ENCODE measurements around the gene TLE4. TPM values are rescaled to one million over a fixed set of nuclear protein-coding genes. Genes with fewer than 3 reads are reported as not detected.

The TLE4 gene
- polyA plus RNA-seq, 2 of the 4 experiments (the other 2 are of a cell fraction) = 14.3 to 23.1 TPM

DNA sequence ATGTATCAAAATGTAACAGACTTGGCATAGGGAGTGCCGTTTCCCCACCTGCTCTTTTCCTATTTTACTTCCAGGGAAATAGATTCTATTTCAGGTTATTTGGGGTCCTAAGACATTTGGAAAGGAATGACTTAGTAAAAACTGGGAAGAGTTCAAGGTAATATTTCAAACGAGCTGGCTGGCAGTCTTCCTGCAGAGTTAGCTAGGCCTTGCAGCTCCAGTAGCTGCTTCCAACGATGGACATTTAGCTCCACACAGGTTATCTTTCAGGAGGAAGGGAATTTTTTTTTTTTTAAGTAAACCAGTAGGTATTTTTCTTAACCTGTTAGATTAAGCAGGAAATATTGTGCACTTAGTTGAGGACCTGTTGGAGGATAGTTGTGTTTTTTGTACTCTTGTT, 45.2 kb downstream of the TLE4 start (continued):
- no peak for TF ChIP-seq HES2 (IDR thresholded peaks at IDR 0.05)

DNA sequence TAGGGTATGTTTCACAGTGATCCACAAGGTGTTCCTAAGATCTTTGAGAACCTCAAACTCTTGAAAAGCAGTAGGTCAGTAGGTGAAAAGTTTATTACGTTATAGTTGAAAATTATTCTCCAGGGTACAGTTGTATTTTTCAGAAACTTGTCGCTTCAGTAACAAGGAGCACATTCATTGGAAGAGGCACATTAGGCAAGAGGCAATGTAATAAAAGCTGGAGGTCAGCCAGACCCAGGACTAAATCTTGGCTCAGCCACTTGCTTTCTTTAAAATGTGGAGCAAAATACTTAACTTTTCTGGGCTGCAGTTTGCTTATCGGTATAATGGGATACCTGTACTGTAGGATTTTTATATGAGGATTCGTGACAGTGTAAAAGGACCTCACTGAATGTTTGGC, 45.6 kb downstream of the TLE4 start:
- POLR2A ChIA-PET = no interaction called here

DNA sequence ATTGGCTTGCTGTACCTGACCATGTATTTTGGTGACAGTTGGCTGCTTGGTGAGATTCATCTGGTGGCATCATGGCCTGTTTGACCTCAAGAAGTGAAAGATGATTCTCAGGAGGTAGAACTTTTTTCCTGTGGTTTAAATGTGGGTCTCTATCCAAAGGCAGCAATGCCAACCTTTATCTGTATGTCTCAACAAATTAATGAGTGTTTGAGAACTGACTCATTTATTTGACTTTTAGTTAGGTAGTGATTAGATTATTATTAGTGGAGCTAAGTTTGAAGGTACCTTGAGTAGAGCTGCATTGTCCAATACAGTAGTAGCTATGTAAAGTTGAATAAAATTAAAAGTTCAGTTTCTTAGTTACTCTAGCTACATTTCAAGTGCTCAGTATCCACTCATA, 48.2 kb downstream of the TLE4 start:
- no peak overlapping the region for H3K27ac ChIP-seq
- H3K4me1 ChIP-seq = peaks cover 12% of the 10 kb centered on the region
- H3K4me2 ChIP-seq = no peak overlapping the region
- DNase-seq (ENCODE audit: low read depth in 1 of 2, low spot score in 1 of 2) (no peak), FAIRE-seq (no peak), ATAC-seq (no peak)
- H3K9me3 ChIP-seq = no peaks in the 10 kb centered on the region
- ChIA-PET CTCF (interaction anchor here (0.9 kb wide), 1 partner anchor 17 kb away, joined by 3 read pairs; no protein-coding TSS in a partner anchor), POLR2A (interaction anchor here (1.6 kb wide), 1 partner anchor 49 kb away, joined by 4 read pairs; the partner anchor contains the start of gene TLE4)
- H3K4me3 ChIP-seq = no peak overlapping the region
- no peak for TF ChIP-seq JUNB (IDR thresholded peaks at IDR 0.05)
- TF ChIP-seq HOXB5 (CRISPR knock-in tag; IDR thresholded peaks at IDR 0.05) = no peak
- TF ChIP-seq HES2 (IDR thresholded peaks at IDR 0.05) = no peak
- TF ChIP-seq FOSB (CRISPR knock-in tag; IDR thresholded peaks at IDR 0.05) = no peak
- no peak for TF ChIP-seq RARB (CRISPR knock-in tag; IDR thresholded peaks at IDR 0.05)
- no peak for TF ChIP-seq TP53 (CRISPR knock-in tag; IDR thresholded peaks at IDR 0.05)
- TF ChIP-seq GATA3 (IDR thresholded peaks at IDR 0.05; ENCODE audit: borderline replicate concordance) = no peak
- no peak for TF ChIP-seq HDAC2 (IDR thresholded peaks at IDR 0.05)

More for the DNA sequence above, 45.6 kb downstream of the TLE4 start:
- no peak overlapping the region for H3K27ac ChIP-seq
- 84% methylated on average over 4 of the region's 4 CpGs for WGBS (ENCODE audit: missing lambda C conversion rate)
- no peak overlapping the region for H3K4me3 ChIP-seq
- H3K9me3 ChIP-seq = no peaks in the 10 kb centered on the region
- DNase-seq (ENCODE audit: low read depth in 1 of 2, low spot score in 1 of 2) (no peak), ATAC-seq (no peak), FAIRE-seq (no peak)
- TF ChIP-seq CEBPB (IDR thresholded peaks at IDR 0.05) = no peak
- TF ChIP-seq, protein P1, sequence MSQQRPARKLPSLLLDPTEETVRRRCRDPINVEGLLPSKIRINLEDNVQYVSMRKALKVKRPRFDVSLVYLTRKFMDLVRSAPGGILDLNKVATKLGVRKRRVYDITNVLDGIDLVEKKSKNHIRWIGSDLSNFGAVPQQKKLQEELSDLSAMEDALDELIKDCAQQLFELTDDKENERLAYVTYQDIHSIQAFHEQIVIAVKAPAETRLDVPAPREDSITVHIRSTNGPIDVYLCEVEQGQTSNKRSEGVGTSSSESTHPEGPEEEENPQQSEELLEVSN (IDR thresholded peaks at IDR 0.05; ENCODE audit: borderline replicate concordance, low read depth) = no peak
- no peak for TF ChIP-seq KDM1A (IDR thresholded peaks at IDR 0.05; ENCODE audit: low read depth)
- TF ChIP-seq MAZ (IDR thresholded peaks at IDR 0.05; ENCODE audit: borderline replicate concordance, low read depth, low read length) = no peak
- TF ChIP-seq SREBF2 (IDR thresholded peaks at IDR 0.05) = no peak
- no peak for TF ChIP-seq EP300 (IDR thresholded peaks at IDR 0.05)
- TF ChIP-seq CBX8 (IDR thresholded peaks at IDR 0.05) = no peak
- TF ChIP-seq TP53 (CRISPR knock-in tag; IDR thresholded peaks at IDR 0.05) = no peak
- no peak for TF ChIP-seq HDAC2 (IDR thresholded peaks at IDR 0.05)
- TF ChIP-seq HES2 (IDR thresholded peaks at IDR 0.05) = no peak
- TF ChIP-seq NPAS2 (CRISPR knock-in tag; IDR thresholded peaks at IDR 0.05; ENCODE audit: borderline replicate concordance) = no peak
- TF ChIP-seq SMC3 (IDR thresholded peaks at IDR 0.05) = no peak
- no peak for TF ChIP-seq ESRRA (IDR thresholded peaks at IDR 0.05; ENCODE audit: borderline replicate concordance, low read length)
- TF ChIP-seq JUN (IDR thresholded peaks at IDR 0.05) = no peak
- TF ChIP-seq CBX2 (IDR thresholded peaks at IDR 0.05; ENCODE audit: borderline replicate concordance, low read depth) = no peak
- TF ChIP-seq ZC3H11A (IDR thresholded peaks at IDR 0.05) = no peak
- TF ChIP-seq ZFP36 (IDR thresholded peaks at IDR 0.05; ENCODE audit: borderline replicate concordance, partially characterized antibody) = no peak
- TF ChIP-seq HEYL (CRISPR knock-in tag; IDR thresholded peaks at IDR 0.05) = no peak
- no peak for TF ChIP-seq HOXA7 (CRISPR knock-in tag; IDR thresholded peaks at IDR 0.05)
- no peaks in the 10 kb centered on the region for H3K4me1 ChIP-seq
- CTCF ChIA-PET = interaction anchor here (1.1 kb wide), 1 partner anchor 12 kb away, joined by 3 read pairs; no protein-coding TSS in a partner anchor
- no peak overlapping the region for H3K4me2 ChIP-seq

Measured in A549 (cell line).